H1 (cell line): ENCODE measurements around the gene ATP6V1F. TPM values are rescaled to one million over a fixed set of nuclear protein-coding genes. Genes with fewer than 3 reads are reported as not detected.

Experiments
- CTCF ChIA-PET: fragments of 300-600 bp; sonication (Branson Sonifier 250); formaldehyde crosslinking; loops from one replicate; lab custom pipeline; 2021; ENCODE audit not compliant: partially characterized antibody; lab: Charles Lee
- POLR2A ChIA-PET: fragments of 300-600 bp; sonication (Branson Sonifier 250); formaldehyde crosslinking; loops from one replicate; lab custom pipeline; 2021; ENCODE audit warnings: inconsistent platforms; ENCODE audit not compliant: partially characterized antibody; lab: Charles Lee
- DNase-seq, 2 experiments: peaks; one replicate each; pipeline versions ENCODE4 v3.0.0 to v3.0.0-alpha.2; 2010 to 2022; ENCODE audit warnings: low spot score in 2 of 2, low read depth in 1 of 2, mixed read lengths in 1 of 2
- FAIRE-seq: peaks from 2 replicates; lab custom pipeline; 2011; peaks lifted over from hg19 to GRCh38; lab: Jason Lieb, UNC
- H2AFZ ChIP-seq: 2 replicates; pipeline ENCODE4 v1.8.1; 2012; ENCODE audit warnings: low read length, inconsistent platforms
- H2AK5ac ChIP-seq: 2 replicates; pipeline ENCODE4 v1.6.1; 2013; ENCODE audit warnings: low read depth, low read length
- H2BK120ac ChIP-seq: replicated peaks from 2 replicates; pipeline ENCODE3; 2013; ENCODE audit warnings: low read depth, low read length, inconsistent platforms
- H2BK12ac ChIP-seq: 2 replicates; pipeline ENCODE4 v1.6.1; 2013; ENCODE audit warnings: low read depth, low read length
- H2BK15ac ChIP-seq: 2 replicates; pipeline ENCODE4 v1.6.1; 2013; ENCODE audit warnings: low read length
- H2BK20ac ChIP-seq: 2 replicates; pipeline ENCODE4 v1.6.1; 2013; ENCODE audit warnings: low read length
- H2BK5ac ChIP-seq: 2 replicates; pipeline ENCODE4 v1.6.1; 2013; ENCODE audit warnings: low read depth, low read length
- H3K14ac ChIP-seq: 2 replicates; pipeline ENCODE4 v1.6.1; 2013; ENCODE audit warnings: inconsistent platforms; ENCODE audit not compliant: insufficient read length
- H3K18ac ChIP-seq: 2 replicates; pipeline ENCODE4 v1.6.1; 2013; ENCODE audit warnings: low read length; ENCODE audit errors: extremely low read depth
- H3K23ac ChIP-seq: 2 replicates; pipeline ENCODE4 v1.6.1; 2013; ENCODE audit warnings: inconsistent platforms; ENCODE audit not compliant: insufficient read length
- H3K23me2 ChIP-seq: 2 replicates; pipeline ENCODE4 v1.6.1; 2013; ENCODE audit warnings: low read depth, low read length
- H3K27ac ChIP-seq: 2 replicates; pipeline ENCODE4 v1.6.1; 2011; ENCODE audit warnings: low read depth, low read length, inconsistent platforms
- H3K27me3 ChIP-seq, 4 experiments: replicated peaks in 1 of 4; 1 replicate in 1 of 4; 2 replicates in 3 of 4; pipeline versions ENCODE4 v1.6.1 to v1.8.1; 2011 to 2013; ENCODE audit warnings: low read length in 3 of 4, mild to moderate bottlenecking in 3 of 4, inconsistent platforms in 2 of 4, mixed read lengths in 2 of 4, moderate library complexity in 1 of 4; ENCODE audit not compliant: control insufficient read depth in 3 of 4, insufficient read depth in 3 of 4; ENCODE audit errors: extremely low read depth in 1 of 4
- H3K36me3 ChIP-seq, 4 experiments: 2 replicates each; pipeline versions ENCODE4 v1.6.1 to v1.8.1; 2011 to 2013; ENCODE audit warnings: mild to moderate bottlenecking in 4 of 4, low read length in 3 of 4, moderate library complexity in 2 of 4, control low read depth in 1 of 4, inconsistent platforms in 1 of 4; ENCODE audit not compliant: insufficient read depth in 4 of 4, control insufficient read depth in 2 of 4
- H3K4ac ChIP-seq: replicated peaks from 2 replicates; pipeline ENCODE3; 2013; ENCODE audit warnings: low read length, low read depth, mixed read lengths, inconsistent platforms; ENCODE audit not compliant: insufficient read length
- H3K4me1 ChIP-seq, 4 experiments: replicated peaks in 1 of 4; 1 replicate in 1 of 4; 2 replicates in 3 of 4; pipeline versions ENCODE4 v1.6.1 to v1.8.1; 2011 to 2013; ENCODE audit warnings: low read length in 3 of 4, inconsistent platforms in 2 of 4, mixed read lengths in 1 of 4; ENCODE audit not compliant: insufficient read depth in 4 of 4, control insufficient read depth in 3 of 4
- H3K4me2 ChIP-seq, 2 experiments: 2 replicates each; pipeline versions ENCODE4 v1.6.1 to v1.8.1; 2011 to 2013; ENCODE audit warnings: low read depth in 2 of 2, low read length in 2 of 2, control low read depth in 1 of 2, inconsistent platforms in 1 of 2, mild to moderate bottlenecking in 1 of 2; ENCODE audit not compliant: insufficient read depth in 1 of 2
- H3K4me3 ChIP-seq, 4 experiments: fragments of 200-600, 300-600 bp in 1 of 4; sonication (generic), shearing (Covaris generic), sonication (Bioruptor Twin) in 1 of 4; 2 replicates each; pipeline versions ENCODE4 v1.5.1 to v1.8.1; 2011 to 2016; ENCODE audit warnings: low read length in 4 of 4, low read depth in 3 of 4, control low read depth in 2 of 4, inconsistent platforms in 2 of 4, mild to moderate bottlenecking in 2 of 4, mixed read lengths in 1 of 4, moderate library complexity in 1 of 4; ENCODE audit not compliant: insufficient read depth in 2 of 4; ENCODE audit errors: extremely low read depth in 1 of 4
- H3K56ac ChIP-seq: replicated peaks from 2 replicates; pipeline ENCODE3; 2013; ENCODE audit warnings: low read depth, mild to moderate bottlenecking, mixed read lengths, low read length, inconsistent platforms; ENCODE audit not compliant: insufficient read length
- H3K79me1 ChIP-seq: 2 replicates; pipeline ENCODE4 v1.6.1; 2013; ENCODE audit warnings: low read depth, low read length, control low read depth
- H3K79me2 ChIP-seq, 2 experiments: 2 replicates each; pipeline versions ENCODE4 v1.6.1 to v1.8.1; 2012 to 2013; ENCODE audit warnings: low read length in 2 of 2, mild to moderate bottlenecking in 2 of 2, inconsistent platforms in 1 of 2; ENCODE audit not compliant: insufficient read depth in 2 of 2, control insufficient read depth in 1 of 2
- H3K9ac ChIP-seq, 4 experiments: replicated peaks in 1 of 4; 1 replicate in 1 of 4; 2 replicates in 3 of 4; pipeline versions ENCODE4 v1.6.1 to v1.8.1; 2011 to 2013; ENCODE audit warnings: low read depth in 3 of 4, low read length in 3 of 4, control low read depth in 2 of 4, mild to moderate bottlenecking in 2 of 4, moderate library complexity in 2 of 4, inconsistent platforms in 1 of 4; ENCODE audit errors: extremely low read depth in 1 of 4
- H3K9me3 ChIP-seq, 2 experiments: 2 replicates each; pipeline versions ENCODE4 v1.6.1 to v1.8.1; 2012 to 2013; ENCODE audit warnings: mild to moderate bottlenecking in 2 of 2, moderate library complexity in 2 of 2, control low read depth in 1 of 2, inconsistent platforms in 1 of 2, low read depth in 1 of 2, low read length in 1 of 2, mixed read lengths in 1 of 2; ENCODE audit not compliant: insufficient read depth in 2 of 2
- H4K20me1 ChIP-seq, 2 experiments: replicated peaks in 1 of 2; 2 replicates each; pipeline versions ENCODE3 to v1.8.1; 2011 to 2013; ENCODE audit warnings: inconsistent platforms in 2 of 2, low read length in 2 of 2, mild to moderate bottlenecking in 1 of 2; ENCODE audit not compliant: insufficient read depth in 2 of 2, control insufficient read depth in 1 of 2
- H4K5ac ChIP-seq: 2 replicates; pipeline ENCODE4 v1.6.1; 2013; ENCODE audit warnings: low read length, low read depth, mixed read lengths, inconsistent platforms; ENCODE audit not compliant: insufficient read length
- H4K8ac ChIP-seq: 2 replicates; pipeline ENCODE4 v1.8.0; 2013; ENCODE audit warnings: mild to moderate bottlenecking, moderate library complexity, low read length, inconsistent platforms; ENCODE audit not compliant: insufficient read depth; ENCODE audit errors: extremely low read depth
- H4K91ac ChIP-seq: replicated peaks from 2 replicates; pipeline ENCODE3; 2013; ENCODE audit warnings: low read length, mixed read lengths, inconsistent platforms; ENCODE audit not compliant: insufficient read length
- CTBP2 ChIP-seq: IDR thresholded peaks from 2 replicates; pipeline ENCODE4 v1.7.0; 2011; ENCODE audit warnings: borderline replicate concordance, mild to moderate bottlenecking, moderate library complexity, mixed read lengths, low read length; ENCODE audit not compliant: insufficient read depth, insufficient read length
- JUN ChIP-seq: IDR thresholded peaks from 2 replicates; pipeline ENCODE4 v1.6.1; 2011; ENCODE audit warnings: low read depth, mild to moderate bottlenecking, improper control_type of control experiment, low read length
- RFX5 ChIP-seq: IDR thresholded peaks from 2 replicates; pipeline ENCODE4 v1.6.1; 2011; ENCODE audit warnings: low read depth, low read length, improper control_type of control experiment, borderline replicate concordance
- SIX5 ChIP-seq: IDR thresholded peaks from 2 replicates; pipeline ENCODE4 v1.6.1; 2011; ENCODE audit warnings: mild to moderate bottlenecking, low read depth, low read length
- WGBS, 2 experiments: shearing (Covaris generic) in 1 of 2; methylation state at CpG; one replicate each; pipeline versions ENCODE4 v1.1.6 to v1.1.7; 2013 to 2015; ENCODE audit warnings: low lambda C conversion rate in 2 of 2, mixed read lengths in 2 of 2, inconsistent platforms in 1 of 2, low coverage in 1 of 2, missing lambda C conversion rate in 1 of 2; ENCODE audit not compliant: insufficient replicate concordance in 2 of 2, insufficient coverage in 1 of 2, insufficient read length in 1 of 2; ENCODE audit errors: extremely low coverage in 1 of 2, missing lambda C conversion rate in 1 of 2; 5-methylcytosine and 5-hydroxymethylcytosine counted together
- polyA plus RNA-seq, 7 experiments: library from polyadenylated mRNA; depleted of rRNA in 3 of 7; stranded (reverse) in 5 of 7; unstranded in 2 of 7; fragments of >200 nt in 5 of 7; fragments of 200-250 nt in 2 of 7; gene quantifications; 1 replicate in 5 of 7; 2 replicates in 1 of 7; 4 replicates in 1 of 7; pipeline versions ENCODE4 v1.2.1 to v1.2.3, GENCODE V29; 2011 to 2013; ENCODE audit warnings: missing spikeins in 2 of 7, mixed read lengths in 2 of 7
- total RNA-seq: library from RNA; stranded (reverse); fragmentation: NEBNext Ultra II Directional; extraction: Animal tissue kit (Norgen Biotek cat#: 25700); gene quantifications from 2 replicates; pipeline ENCODE4 v1.2.1, GENCODE V29; 2021
- TF ChIP-seq, protein P1 (sequence below): IDR thresholded peaks from 2 replicates; pipeline ENCODE4 v1.6.1; 2011; ENCODE audit warnings: low read length, improper control_type of control experiment

ATP6V1F gene
- total and polyA plus RNA-seq, 2 of the 8 experiments (the other 6 are each of a cell fraction or from before 2014, with no cell fraction given) = 104 to 318 TPM

DNA sequence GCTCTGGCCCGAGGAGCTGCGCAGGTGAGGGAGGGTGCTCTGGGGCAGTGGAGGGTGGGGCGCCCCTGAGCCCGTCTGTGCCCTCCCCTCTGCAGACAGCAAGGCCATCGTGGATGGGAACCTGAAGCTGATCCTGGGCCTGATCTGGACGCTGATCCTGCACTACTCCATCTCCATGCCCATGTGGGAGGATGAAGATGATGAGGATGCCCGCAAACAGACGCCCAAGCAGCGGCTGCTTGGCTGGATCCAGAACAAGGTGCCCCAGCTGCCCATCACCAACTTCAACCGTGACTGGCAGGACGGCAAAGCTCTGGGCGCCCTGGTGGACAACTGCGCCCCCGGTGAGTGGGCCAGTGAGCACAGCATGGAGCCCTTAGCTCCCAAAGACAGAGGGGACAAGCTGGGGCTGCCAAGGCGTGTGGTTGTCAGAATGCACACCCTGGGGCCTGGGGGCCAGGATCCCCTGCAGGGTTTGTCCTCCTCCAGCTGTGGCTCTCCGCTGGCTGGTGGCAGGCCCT lies 27.4 kb upstream of the ATP6V1F start:
- H2AK5ac ChIP-seq = no peak overlapping the region
- DNase-seq = no peak
- H2BK15ac ChIP-seq = peak overlapping the region; percentile 61
- H3K27ac ChIP-seq = no peak overlapping the region
- 93% methylated on average over 16 of the region's 16 CpGs; no CpG with 5 or more reads in 1 of the 2 experiments for WGBS, 2 experiments
- peaks cover 5 to 16% (median 16%) of the 10 kb centered on the region in 4 experiments; a peak in 6 of 7 replicates for H3K27me3 ChIP-seq
- no peak overlapping the region for H2BK20ac ChIP-seq
- TF ChIP-seq SIX5 (no peak), JUN (no peak), CTBP2 (no peak), RFX5 (no peak)
- TF ChIP-seq, protein P1, sequence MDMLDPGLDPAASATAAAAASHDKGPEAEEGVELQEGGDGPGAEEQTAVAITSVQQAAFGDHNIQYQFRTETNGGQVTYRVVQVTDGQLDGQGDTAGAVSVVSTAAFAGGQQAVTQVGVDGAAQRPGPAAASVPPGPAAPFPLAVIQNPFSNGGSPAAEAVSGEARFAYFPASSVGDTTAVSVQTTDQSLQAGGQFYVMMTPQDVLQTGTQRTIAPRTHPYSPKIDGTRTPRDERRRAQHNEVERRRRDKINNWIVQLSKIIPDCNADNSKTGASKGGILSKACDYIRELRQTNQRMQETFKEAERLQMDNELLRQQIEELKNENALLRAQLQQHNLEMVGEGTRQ = no peak
- H2AFZ ChIP-seq = no peak overlapping the region
- no peaks in the 10 kb centered on the region for H3K79me1 ChIP-seq
- H3K4ac ChIP-seq = no peak overlapping the region
- no peak overlapping the region for H3K9ac ChIP-seq
- peaks cover 23% of the 10 kb centered on the region for H3K23me2 ChIP-seq
- H3K14ac ChIP-seq = no peak overlapping the region
- no peaks in the 10 kb centered on the region for H3K36me3 ChIP-seq
- no peaks in the 10 kb centered on the region for H4K20me1 ChIP-seq
- POLR2A ChIA-PET = interaction anchor here (1.0 to 5.7 kb wide), 5 partner anchors 17 to 112 kb away, joined by 3 to 31 read pairs (median 4); no protein-coding TSS in a partner anchor
- H3K4me3 ChIP-seq = no peak overlapping the region
- no peaks in the 10 kb centered on the region for H3K79me2 ChIP-seq
- CTCF ChIA-PET = interaction anchor here (0.6 to 7.6 kb wide), 16 partner anchors 9 to 360 kb away, joined by 3 to 71 read pairs (median 4); partner anchors contain the start of genes ATP6V1F and KCP
- no peak overlapping the region for H2BK120ac ChIP-seq
- H2BK12ac ChIP-seq = no peak overlapping the region
- peaks cover 0 to 34% (median 23%) of the 10 kb centered on the region in 4 experiments; a peak in 6 of 7 replicates for H3K4me1 ChIP-seq
- no peak overlapping the region for H4K5ac ChIP-seq
- no peak overlapping the region; the same call in 1 of the 2 replicates for H2BK5ac ChIP-seq
- no peak overlapping the region for H3K23ac ChIP-seq
- H4K8ac ChIP-seq = no peak overlapping the region
- H3K18ac ChIP-seq = no peak overlapping the region
- no peak overlapping the region for H4K91ac ChIP-seq
- H3K9me3 ChIP-seq = no peaks in the 10 kb centered on the region
- H3K4me2 ChIP-seq = no peak overlapping the region
- FAIRE-seq = no peak
- no peak overlapping the region for H3K56ac ChIP-seq
